Mesendoderm (in vitro differentiated cells): ENCODE measurements around the gene LRRC23.

Experiments used
- DNase-seq: peaks from one replicate; pipeline ENCODE4 v3.0.0; 2013
- H2AK5ac ChIP-seq: 2 replicates; pipeline ENCODE4 v1.6.1; 2013; ENCODE audit warnings: low read length, inconsistent platforms
- H2BK120ac ChIP-seq: 2 replicates; pipeline ENCODE4 v1.6.1; 2013; ENCODE audit warnings: low read depth, mild to moderate bottlenecking, low read length, moderate library complexity, mixed read lengths
- H2BK15ac ChIP-seq: replicated peaks from 2 replicates; pipeline ENCODE4 v1.6.1; 2013; ENCODE audit warnings: low read depth, mild to moderate bottlenecking, moderate library complexity
- H2BK5ac ChIP-seq: 2 replicates; pipeline ENCODE4 v1.6.1; 2013; ENCODE audit warnings: low read length, inconsistent platforms
- H3K18ac ChIP-seq: 2 replicates; pipeline ENCODE4 v1.6.1; 2013; ENCODE audit warnings: mild to moderate bottlenecking, low read length, mixed read lengths
- H3K23ac ChIP-seq: one replicate; pipeline ENCODE4 v1.6.1; 2013; ENCODE audit warnings: low read length
- H3K27ac ChIP-seq: 2 replicates; pipeline ENCODE4 v1.5.1; 2013; ENCODE audit warnings: low read depth, mild to moderate bottlenecking, inconsistent platforms, low read length, moderate library complexity
- H3K27me3 ChIP-seq: 2 replicates; pipeline ENCODE4 v1.6.1; 2013; ENCODE audit warnings: low read length, control low read depth, mild to moderate bottlenecking, inconsistent platforms; ENCODE audit not compliant: insufficient read depth, poor library complexity
- H3K36me3 ChIP-seq: 2 replicates; pipeline ENCODE4 v1.6.1; 2013; ENCODE audit warnings: low read length, inconsistent platforms; ENCODE audit not compliant: control insufficient read depth, insufficient read depth
- H3K4ac ChIP-seq: one replicate; pipeline ENCODE4 v1.6.1; 2013; ENCODE audit warnings: low read depth, mild to moderate bottlenecking, low read length, moderate library complexity
- H3K4me1 ChIP-seq: 2 replicates; pipeline ENCODE4 v1.6.1; 2013; ENCODE audit warnings: low read depth, low read length, inconsistent platforms; ENCODE audit not compliant: control insufficient read depth
- H3K4me2 ChIP-seq: 2 replicates; pipeline ENCODE4 v1.6.1; 2013; ENCODE audit warnings: low read length
- H3K4me3 ChIP-seq: 2 replicates; pipeline ENCODE4 v1.5.1; 2013; ENCODE audit warnings: mild to moderate bottlenecking, low read length
- H3K56ac ChIP-seq: one replicate; pipeline ENCODE4 v1.6.1; 2013; ENCODE audit warnings: low read length
- H3K79me1 ChIP-seq: 2 replicates; pipeline ENCODE4 v1.6.1; 2013; ENCODE audit warnings: low read length, inconsistent platforms
- H3K79me2 ChIP-seq: 2 replicates; pipeline ENCODE4 v1.6.1; 2013; ENCODE audit warnings: mild to moderate bottlenecking, low read length; ENCODE audit not compliant: control insufficient read depth, insufficient read depth
- H3K9ac ChIP-seq: 2 replicates; pipeline ENCODE4 v1.6.1; 2013; ENCODE audit warnings: low read length, inconsistent platforms
- H4K5ac ChIP-seq: one replicate; pipeline ENCODE4 v1.6.1; 2013; ENCODE audit warnings: low read length
- H4K8ac ChIP-seq: one replicate; pipeline ENCODE4 v1.6.1; 2013; ENCODE audit warnings: low read depth, mild to moderate bottlenecking, control low read depth, low read length, moderate library complexity
- WGBS: extraction: QIAGEN DNeasy Blood & Tissue Kit; methylation state at CpG from one replicate; pipeline ENCODE4 v1.1.7; 2013; ENCODE audit warnings: low lambda C conversion rate, missing lambda C conversion rate; ENCODE audit not compliant: insufficient coverage; ENCODE audit errors: extremely low coverage; 5-methylcytosine and 5-hydroxymethylcytosine counted together

LRRC23 gene

GRCh38 chr12:6945613-6946012 is 41.0 kb downstream of the LRRC23 start:
- H3K4me2 ChIP-seq: peak overlapping the region; percentile 48
- H3K18ac ChIP-seq: no peak overlapping the region
- no CpG with 5 or more reads among the region's 11 CpGs for WGBS
- H2AK5ac ChIP-seq: no peak overlapping the region
- H4K5ac ChIP-seq: no peak overlapping the region
- H2BK15ac ChIP-seq: no peak overlapping the region
- peak overlapping the region; percentile 68 for H3K27ac ChIP-seq
- H2BK120ac ChIP-seq: no peak overlapping the region
- H4K8ac ChIP-seq: no peak overlapping the region
- H3K9ac ChIP-seq: peak overlapping the region; percentile 70
- H3K4me3 ChIP-seq: no peak overlapping the region
- no peak overlapping the region for H3K4ac ChIP-seq
- peak overlapping the region; percentile 77 for H3K56ac ChIP-seq
- H3K79me1 ChIP-seq: no peaks in the 10 kb centered on the region
- no peaks in the 10 kb centered on the region for H3K27me3 ChIP-seq
- peak; percentile 42 for DNase-seq
- H3K23ac ChIP-seq: no peak overlapping the region
- no peak overlapping the region for H2BK5ac ChIP-seq
- no peaks in the 10 kb centered on the region for H3K79me2 ChIP-seq
- H3K4me1 ChIP-seq: peaks cover 2% of the 10 kb centered on the region
- H3K36me3 ChIP-seq: peaks cover 1% of the 10 kb centered on the region

DNA sequence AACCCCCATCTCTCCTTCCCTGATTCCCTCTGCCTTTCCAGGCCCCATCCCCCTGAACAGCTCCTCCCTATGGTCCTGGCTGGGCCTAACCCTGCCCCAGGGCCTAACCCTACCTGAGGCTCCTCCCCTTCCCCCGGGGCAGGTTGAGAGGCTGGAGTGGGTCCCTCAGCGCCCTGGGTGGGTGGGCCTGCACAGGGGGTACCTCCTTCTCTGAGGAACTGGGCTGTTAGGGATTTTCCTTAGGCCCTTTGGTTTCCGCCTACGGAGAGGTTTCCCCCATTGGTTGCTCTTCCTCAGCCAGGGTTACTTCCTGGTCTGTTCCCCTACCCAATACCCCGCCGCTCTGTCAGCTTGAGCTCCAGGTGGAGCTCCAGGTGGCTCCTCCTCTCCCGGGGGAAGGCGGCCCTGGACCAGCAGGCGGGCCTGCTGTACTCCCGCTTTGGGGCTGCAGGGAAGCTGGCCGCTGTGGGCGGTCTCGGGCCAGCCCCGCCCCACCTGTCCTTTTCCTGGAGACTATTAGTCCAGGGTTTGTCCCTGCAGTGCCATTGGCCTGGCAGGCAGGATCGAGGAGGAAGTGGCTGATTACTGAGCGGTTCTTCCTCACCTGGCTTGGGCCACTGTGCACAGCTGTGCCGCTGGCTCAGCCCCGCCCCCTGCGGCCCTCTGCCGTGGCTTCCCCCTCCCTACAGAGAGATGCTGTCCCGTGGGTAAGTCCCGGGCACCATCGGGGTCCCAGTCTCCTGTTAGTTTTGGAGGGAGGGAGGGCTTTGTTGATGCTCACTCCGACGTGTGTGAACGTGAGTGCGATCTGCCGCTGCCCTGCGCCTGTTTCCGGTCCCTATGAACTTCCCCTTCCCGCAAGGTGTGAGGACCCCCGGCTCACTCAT is 41.7 kb downstream of the LRRC23 start:
- no CpG with 5 or more reads among the region's 32 CpGs for WGBS
- Histone ChIP-seq H3K79me1 (no peaks in the 10 kb centered on the region), H2BK5ac (peak overlapping the region; percentile 28), H3K36me3 (peaks cover under 1% of the 10 kb centered on the region), H3K27ac (peak overlapping the region; percentile 68), H2BK15ac (no peak overlapping the region), H3K79me2 (no peaks in the 10 kb centered on the region), H3K18ac (no peak overlapping the region), H3K4me1 (peaks cover 2% of the 10 kb centered on the region), H3K9ac (peak overlapping the region; percentile 70), H4K5ac (no peak overlapping the region), H3K4ac (no peak overlapping the region), H3K27me3 (no peaks in the 10 kb centered on the region), H3K56ac (peak overlapping the region; percentile 87), H4K8ac (no peak overlapping the region), H3K4me2 (peak overlapping the region; percentile 86), H2BK120ac (no peak overlapping the region), H2AK5ac (no peak overlapping the region), H3K23ac (no peak overlapping the region), H3K4me3 (peak overlapping the region; percentile 49)
- peak; percentile 99 for DNase-seq

DNA sequence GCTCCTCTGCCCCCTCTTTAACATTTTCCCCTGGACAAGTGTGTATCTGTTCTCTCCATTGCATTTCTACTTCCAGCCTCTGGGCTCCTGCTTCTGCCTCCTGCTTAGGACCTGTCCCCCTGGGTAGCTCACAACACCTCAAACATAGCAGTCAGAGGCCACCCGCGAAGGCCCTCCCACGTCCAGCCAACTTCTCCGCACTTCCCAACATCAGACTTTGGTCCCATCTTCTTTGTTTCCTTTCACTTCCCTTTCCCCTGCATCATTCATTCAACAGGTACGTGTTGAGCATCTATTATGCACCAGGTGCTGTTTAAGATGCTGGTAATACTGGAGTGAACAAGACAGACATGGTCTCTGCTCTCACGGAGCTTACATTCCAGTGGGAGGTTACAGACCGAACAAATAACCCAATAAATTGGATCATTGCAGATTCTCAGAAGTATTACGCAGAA is 42.3 kb downstream of the LRRC23 start:
- Histone ChIP-seq H3K4me1 (peaks cover 2% of the 10 kb centered on the region), H3K9ac (peak overlapping the region; percentile 70), H4K5ac (no peak overlapping the region), H3K23ac (no peak overlapping the region), H2BK120ac (no peak overlapping the region), H3K27me3 (no peaks in the 10 kb centered on the region), H4K8ac (no peak overlapping the region), H2AK5ac (no peak overlapping the region), H3K4ac (no peak overlapping the region), H3K27ac (no peak overlapping the region), H3K56ac (peak overlapping the region; percentile 87), H3K36me3 (no peaks in the 10 kb centered on the region), H3K79me1 (no peaks in the 10 kb centered on the region), H2BK15ac (no peak overlapping the region), H3K4me3 (peak overlapping the region; percentile 49), H3K79me2 (no peaks in the 10 kb centered on the region), H2BK5ac (peak overlapping the region; percentile 28), H3K4me2 (peak overlapping the region; percentile 86), H3K18ac (no peak overlapping the region)
- peak; percentile 25 for DNase-seq
- no CpG with 5 or more reads among the region's 8 CpGs for WGBS

DNA sequence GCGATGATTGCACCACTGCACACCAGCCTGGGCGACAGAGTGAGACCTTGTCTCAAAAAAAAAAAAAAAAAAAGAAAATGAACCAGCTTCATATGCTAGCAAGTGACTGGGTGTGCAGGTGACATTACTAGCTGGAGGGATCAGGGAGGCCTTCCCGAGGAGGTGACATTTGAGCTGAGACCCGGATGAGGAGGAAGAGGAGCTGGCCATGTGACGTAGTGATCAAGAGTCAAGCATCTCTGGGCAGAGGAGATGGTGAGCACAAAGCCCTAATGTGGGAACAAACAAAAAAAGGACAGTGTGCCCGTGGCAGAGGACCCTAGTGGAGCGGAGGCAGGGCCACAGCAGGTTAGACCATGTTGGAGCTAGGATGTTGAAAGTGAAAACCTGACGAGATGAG is 43.0 kb downstream of the LRRC23 start:
- H4K5ac ChIP-seq: no peak overlapping the region
- no CpG with 5 or more reads among the region's 8 CpGs for WGBS
- no peak overlapping the region for H4K8ac ChIP-seq
- no peak overlapping the region for H3K27ac ChIP-seq
- no peak overlapping the region for H3K4me2 ChIP-seq
- no peak overlapping the region for H3K9ac ChIP-seq
- no peaks in the 10 kb centered on the region for H3K79me2 ChIP-seq
- H2BK15ac ChIP-seq: no peak overlapping the region
- no peak for DNase-seq
- no peak overlapping the region for H3K18ac ChIP-seq
- no peak overlapping the region for H2AK5ac ChIP-seq
- no peak overlapping the region for H3K56ac ChIP-seq
- no peaks in the 10 kb centered on the region for H3K79me1 ChIP-seq
- no peaks in the 10 kb centered on the region for H3K36me3 ChIP-seq
- no peak overlapping the region for H3K4me3 ChIP-seq
- no peak overlapping the region for H2BK5ac ChIP-seq
- no peak overlapping the region for H3K4ac ChIP-seq
- no peaks in the 10 kb centered on the region for H3K27me3 ChIP-seq
- H2BK120ac ChIP-seq: no peak overlapping the region
- peaks cover 2% of the 10 kb centered on the region for H3K4me1 ChIP-seq
- H3K23ac ChIP-seq: no peak overlapping the region

DNA sequence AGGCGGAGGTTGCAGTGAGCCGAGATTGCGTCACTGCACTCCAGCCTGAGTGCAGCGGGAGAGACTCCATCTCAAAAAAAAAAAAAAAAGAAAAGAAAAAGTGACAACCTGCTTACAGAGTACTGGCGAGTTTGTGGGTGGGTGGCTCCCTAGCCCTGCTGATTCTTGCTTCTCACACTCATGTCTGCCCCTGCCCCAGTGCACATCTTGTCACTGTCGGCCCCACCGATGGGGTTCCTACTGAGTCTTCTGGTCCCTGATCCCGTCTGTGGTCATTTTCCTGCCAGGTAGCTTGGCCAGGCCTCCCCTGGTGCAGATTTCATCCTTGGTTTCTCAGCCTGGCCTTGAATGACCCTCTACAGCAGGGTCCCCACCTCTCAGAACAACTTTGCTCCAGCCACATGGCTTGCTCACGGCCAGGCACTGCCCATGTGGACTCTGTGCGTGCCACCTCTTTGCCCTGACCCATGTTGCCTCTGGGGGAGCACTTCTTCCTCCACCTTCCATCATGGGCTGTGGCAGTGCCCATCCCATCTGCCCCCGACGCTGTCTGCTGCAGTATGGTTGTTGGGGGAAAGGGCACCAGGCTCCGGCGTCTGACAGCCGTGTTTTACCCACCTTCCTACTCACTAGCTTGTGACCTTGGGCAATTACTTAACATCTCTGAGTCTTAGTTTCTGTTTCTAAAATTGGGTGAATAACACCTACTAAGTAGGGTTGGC is 44.4 kb downstream of the LRRC23 start:
- no peak overlapping the region for H3K27ac ChIP-seq
- no peaks in the 10 kb centered on the region for H3K27me3 ChIP-seq
- no peak overlapping the region for H4K5ac ChIP-seq
- no peaks in the 10 kb centered on the region for H3K79me2 ChIP-seq
- no peak overlapping the region for H2AK5ac ChIP-seq
- H3K4me2 ChIP-seq: no peak overlapping the region
- no CpG with 5 or more reads among the region's 15 CpGs for WGBS
- no peak overlapping the region for H3K18ac ChIP-seq
- no peak for DNase-seq
- no peak overlapping the region for H3K9ac ChIP-seq
- no peaks in the 10 kb centered on the region for H3K36me3 ChIP-seq
- no peak overlapping the region for H4K8ac ChIP-seq
- H2BK15ac ChIP-seq: no peak overlapping the region
- H3K4me1 ChIP-seq: peaks cover 2% of the 10 kb centered on the region
- no peak overlapping the region for H2BK5ac ChIP-seq
- no peak overlapping the region for H3K56ac ChIP-seq
- no peak overlapping the region for H3K4me3 ChIP-seq
- no peak overlapping the region for H2BK120ac ChIP-seq
- no peak overlapping the region for H3K4ac ChIP-seq
- no peak overlapping the region for H3K23ac ChIP-seq
- no peaks in the 10 kb centered on the region for H3K79me1 ChIP-seq
